HG03439 (cell line): Measurements from ENCODE around the gene LAMA5.

Experiments
- ATAC-seq: cut with Tn5 transposase; IDR thresholded peaks from one replicate; pipeline ENCODE4 v1.9.1; 2021; ENCODE audit warnings: mild to moderate bottlenecking, moderate library complexity; ENCODE audit not compliant: unreplicated experiment

The LAMA5 gene

DNA sequence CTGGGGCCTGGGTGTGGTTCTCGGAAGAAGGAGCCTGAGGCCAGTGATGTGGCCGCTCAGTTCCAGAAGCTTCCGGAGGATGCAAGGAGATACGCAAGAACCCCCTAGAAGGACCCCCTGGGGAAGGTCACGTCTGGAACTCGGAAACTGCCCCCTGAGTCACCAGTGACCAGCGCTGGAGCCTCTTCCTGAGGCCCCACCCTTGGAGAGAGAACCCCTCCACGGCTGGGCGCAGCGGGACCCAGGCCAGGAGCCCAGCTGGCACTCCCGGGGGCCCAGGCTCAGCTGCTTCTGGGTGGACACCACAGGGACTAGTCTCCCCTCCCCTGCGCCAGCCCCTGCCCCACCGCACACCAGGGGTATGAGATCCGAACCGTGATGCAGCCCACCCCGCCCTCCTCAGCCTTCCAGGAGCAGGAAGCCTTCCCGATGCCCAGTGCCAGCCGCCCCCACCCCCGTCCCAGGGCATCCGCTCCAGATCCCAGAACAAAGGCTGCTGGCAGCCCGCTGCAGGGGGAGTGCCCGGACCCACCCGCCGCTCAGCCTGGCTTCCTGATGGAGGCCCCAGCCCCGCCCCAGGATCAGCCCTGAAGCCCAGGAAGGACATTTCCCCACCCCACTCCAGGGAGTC, 7.5 kb downstream of the LAMA5 start:
- no peak for ATAC-seq

DNA sequence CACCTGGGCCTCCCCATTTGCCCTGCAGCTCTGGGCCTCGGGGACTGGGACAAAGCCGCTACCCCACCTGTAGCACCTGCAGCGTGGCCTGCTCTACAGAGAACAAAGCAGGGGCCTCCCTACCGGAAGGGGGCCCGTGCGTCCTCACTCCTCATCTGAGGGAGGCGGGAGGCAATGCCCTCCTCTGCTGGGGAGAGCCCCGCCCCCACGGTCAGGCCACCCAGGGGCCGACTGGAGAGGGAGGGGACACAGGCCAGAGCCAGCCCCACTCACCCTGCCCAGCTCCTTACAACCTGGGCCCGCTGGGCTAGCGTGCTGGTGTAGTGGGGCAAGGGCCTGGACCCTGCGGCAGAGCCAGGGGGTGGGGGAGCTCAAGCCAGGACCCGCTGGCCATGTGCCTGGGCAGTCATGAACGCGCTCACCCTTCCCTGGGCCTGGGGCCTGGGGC, 8.0 kb downstream of the LAMA5 start:
- ATAC-seq = no peak

GRCh38 chr20:62358171-62359042, 8.7 kb downstream of the LAMA5 start:
- ATAC-seq = no peak

- ATAC-seq = no peak
These were observed 9.4 kb downstream of the LAMA5 start for GRCh38 chr20:62357681-62358080.

- ATAC-seq = no peak
These were observed 9.9 kb downstream of the LAMA5 start for GRCh38 chr20:62357187-62357667.

DNA sequence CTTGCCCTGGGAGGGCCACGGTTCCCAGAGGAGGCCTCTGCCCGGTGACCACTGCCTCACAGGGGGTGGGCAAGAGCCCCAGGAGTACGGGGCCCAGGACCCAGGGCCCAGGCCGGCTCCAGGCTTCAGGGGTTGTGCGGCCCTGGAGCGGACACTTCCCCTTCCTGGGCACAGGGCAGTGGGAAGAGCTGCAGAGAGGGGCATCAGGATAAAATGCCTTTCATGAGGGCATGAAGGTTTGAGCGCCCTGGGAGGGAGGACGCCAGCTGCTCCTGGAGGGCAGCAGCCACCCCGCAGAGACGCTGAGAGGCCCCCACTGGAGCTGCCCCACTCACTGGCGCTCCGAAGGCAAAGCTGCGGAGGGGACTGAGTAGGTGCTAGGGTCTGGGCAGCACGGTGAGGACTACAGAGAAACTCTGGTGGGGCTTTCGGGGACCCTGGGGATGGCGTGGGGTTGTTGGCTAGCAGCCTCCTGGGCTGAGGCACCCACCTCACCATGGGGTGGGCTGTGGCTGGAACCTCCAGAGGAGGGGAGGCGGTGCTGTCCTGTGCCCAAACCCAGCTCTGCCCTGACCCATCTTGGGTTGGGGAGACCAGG, 10.4 kb downstream of the LAMA5 start:
- no peak for ATAC-seq

DNA sequence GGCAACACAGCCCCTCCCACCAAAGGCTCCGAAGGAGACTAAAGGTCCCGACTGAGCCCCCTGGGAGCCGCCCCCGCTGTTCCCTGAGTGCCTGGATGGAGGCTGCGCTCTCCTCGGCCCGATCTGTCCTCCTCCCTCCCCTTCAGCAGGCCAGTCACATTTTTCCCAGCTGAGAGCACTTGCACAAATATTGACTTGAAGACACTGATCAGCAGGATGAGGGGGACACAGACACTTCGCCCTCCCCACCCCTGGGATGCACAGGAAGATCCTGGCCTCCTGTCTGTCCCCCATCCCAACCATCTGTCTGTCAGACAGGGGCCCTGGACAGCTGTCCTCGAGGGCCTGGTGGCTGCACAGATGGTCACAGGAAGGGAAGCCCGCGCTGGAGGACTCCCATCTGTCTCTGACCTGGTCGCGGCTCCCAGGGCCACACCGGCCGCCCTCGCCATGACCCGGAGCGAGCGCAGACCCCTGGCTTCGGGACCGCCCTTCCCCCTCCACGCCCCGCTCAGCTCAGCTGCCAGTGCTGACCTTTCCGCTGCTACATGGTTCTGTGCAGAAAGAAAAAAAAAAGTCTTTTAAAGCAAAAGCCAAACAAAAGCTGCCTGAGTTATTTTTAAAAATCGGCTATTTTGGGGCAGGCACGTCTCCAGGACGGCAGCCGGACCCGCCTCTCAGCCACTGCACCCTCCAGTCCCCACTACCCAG, 11.1 kb downstream of the LAMA5 start:
- ATAC-seq = no peak

DNA sequence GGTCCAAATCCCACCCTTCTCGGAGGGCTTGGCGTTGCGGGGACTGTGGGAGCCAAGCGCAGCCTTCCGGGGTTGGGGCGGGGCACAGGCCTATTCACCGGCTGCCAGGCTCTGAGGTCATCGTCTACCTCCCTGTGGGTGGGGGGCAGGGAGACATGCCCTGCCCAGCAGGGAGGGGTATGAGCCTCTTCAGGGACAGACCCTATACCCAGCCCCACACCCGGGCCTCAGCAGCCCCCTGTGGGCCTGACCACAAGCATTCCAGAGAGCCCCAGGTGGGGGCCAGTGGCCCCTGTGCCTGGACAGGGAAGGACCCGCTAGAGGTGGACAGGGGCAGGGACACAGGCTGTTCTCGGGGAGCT, 11.6 kb downstream of the LAMA5 start:
- no peak for ATAC-seq

DNA sequence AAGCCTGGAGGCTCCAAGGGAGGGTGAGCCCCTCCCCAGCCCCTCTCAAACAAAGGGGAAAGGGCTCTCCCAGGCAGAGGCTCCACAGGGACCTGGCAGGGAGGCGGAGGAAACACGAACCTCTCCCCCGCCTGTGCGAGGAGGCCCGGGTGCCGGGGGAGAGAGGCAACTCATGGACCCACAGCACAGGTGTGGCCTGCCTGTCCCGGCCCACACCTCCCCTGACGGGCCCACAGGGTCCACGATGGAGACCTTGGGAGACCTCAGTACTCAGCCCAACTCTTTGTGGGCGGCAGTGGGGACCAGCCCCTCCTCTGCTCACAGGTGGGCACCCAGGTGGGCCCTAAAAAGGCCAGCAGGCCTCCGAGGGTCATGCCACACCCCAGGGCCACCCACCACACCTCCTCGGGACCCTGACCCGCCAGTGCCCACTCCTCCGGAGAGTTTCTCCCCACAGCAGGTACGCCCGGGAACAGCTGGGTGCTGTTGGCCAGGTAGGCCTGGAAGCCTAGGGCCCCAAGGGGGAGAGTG, 12.2 kb downstream of the LAMA5 start:
- no peak for ATAC-seq

GRCh38 chr20:62354031-62354808, 12.9 kb downstream of the LAMA5 start:
- no peak for ATAC-seq

DNA sequence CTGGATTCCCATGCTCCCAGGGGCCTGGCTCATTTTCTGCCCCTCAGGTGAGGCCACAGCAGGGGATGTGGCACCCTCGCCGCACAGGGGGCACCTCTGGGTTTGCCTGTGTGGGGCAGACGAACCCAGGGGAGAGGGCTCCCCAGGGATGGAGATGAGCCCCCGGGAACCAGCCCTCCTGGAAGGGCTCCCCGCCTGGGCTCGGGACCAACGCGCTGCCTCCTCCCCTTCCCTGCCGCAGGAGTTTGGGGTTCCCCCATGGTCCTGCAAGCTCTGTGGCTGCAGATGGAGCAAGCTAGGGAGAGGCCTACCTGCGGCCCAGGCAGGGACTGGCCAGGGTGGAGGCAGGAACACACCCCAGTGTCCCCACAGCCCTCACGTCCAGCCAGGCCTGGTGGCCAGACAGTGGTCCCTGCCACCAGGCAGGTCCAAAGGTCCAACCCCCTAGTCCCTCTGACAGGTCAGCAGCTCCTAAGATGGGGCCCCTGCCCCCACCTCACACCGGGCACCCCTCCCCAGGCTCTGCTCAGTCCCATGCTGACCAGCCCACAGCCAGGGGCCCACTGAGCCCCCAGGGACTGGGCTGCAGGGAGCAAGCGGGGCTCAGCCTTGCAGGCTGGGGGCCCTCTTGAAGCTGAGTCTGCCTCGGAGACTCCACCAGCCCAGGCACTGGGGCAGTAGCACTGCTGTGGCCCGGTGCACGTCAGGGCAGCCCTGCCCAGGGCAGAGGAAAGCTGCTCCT, 13.7 kb downstream of the LAMA5 start:
- no peak for ATAC-seq

DNA sequence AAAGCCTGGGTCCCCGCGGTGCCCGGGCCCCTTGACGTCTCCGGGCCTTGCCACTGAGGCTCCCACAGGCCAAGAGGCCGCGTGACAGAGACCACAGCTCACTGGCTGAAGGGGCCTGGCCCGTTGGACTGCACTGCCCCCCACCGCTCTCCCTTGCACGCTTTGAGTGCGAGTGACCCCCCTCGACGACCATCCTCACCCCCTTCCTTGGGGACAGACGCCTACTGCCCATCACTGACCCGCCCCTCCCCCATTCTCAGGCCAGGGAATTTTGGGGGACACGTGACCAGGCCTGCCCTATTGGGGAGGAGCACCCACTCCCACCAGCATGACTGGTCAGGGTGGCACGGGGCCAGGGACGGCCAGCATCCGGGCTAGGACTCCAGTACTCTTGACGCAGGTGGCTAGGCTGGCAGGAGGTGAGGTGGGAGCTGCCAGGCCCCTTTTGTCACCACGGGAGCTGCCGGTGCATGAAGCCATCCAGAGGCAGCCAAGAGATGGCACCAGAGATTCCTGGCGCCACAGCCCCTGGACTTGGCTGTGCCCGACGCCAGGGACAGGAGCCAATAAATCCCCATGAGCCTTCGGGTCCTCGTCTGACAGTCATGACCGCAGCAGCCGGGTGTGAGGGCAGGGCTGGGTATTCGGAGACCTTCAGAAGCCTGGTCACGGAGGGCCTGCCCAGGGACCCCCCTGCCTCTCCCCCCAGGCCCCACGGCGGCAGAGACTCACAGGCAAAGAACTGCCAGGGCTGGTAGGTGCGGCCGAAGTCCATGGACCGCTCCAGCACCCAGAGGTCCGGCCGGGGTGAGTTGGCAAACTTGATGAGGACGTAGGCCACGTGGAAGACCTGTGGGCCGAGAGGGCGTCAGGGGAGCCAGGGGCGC, 14.5 kb downstream of the LAMA5 start:
- ATAC-seq = no peak

DNA sequence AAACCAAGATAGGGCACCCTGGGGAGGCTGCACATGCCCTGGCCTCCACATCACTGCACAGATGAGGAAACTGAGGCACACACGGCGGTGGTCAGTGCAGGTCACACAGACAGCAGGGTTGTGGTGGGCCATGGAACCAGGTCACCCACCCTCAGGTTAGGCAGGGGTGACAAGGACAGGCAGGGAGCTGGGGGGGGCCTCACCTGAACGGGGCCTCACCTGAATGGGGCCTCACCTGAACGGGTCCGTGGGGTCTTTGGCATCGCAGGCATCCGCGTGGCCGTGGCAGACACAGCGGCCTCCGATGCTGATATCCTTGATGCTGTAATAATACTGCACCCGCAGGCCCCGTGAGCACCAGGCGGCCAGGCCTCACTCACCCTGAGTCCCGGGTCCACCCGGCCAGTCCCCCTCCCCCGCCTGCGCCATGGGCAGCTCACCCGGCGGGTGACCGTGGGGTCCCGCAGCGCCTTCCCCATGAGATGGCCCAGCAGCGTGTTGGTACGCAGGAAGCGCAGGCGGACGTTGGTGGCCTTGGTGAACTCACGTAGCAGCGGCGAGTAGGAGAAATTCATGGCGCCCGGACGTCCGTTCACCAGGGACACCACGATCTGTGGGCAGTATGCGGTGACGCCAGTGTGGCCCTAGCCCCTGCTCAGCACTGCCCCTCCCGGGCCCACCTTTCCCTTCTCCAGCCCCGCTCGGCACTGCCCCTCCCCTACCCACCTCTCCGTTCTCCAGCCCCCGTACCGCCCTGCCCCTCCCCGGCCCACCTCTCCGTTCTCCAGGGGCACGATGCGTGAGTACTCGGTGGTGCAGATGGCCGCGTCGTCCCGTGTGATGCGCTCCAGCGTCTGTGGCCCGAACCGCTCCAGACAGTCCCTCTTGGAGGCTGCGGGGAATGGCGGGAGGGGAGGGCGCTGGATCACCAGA, 15.4 kb downstream of the LAMA5 start:
- no peak for ATAC-seq

GRCh38 chr20:62350629-62351422, 16.3 kb downstream of the LAMA5 start:
- ATAC-seq = no peak

DNA sequence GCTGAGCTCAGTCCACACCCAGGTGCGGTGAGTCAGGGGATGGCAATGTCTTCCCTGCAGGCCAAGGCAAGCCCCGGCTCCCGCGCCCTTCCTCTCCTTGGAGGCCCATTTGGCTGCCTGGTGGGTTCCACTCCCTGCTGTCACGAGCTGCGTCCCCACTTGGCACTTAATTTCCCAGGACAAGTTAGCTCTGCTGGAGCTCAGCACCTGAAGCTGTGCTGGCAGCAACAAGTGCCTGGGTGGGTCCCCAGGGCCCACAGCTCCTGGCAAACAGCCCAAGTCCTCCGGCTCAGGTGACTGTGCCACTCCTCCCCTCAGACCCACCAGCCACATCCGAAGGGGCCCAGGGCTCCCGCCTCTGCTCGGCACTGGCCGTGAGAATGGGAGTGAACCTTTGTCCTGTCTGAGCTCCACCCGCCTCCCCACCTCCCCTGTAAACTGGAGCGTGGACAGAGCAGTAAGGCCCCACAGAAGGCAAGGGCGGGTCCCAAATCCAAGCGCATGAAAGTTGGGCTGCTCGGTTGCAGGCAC, 16.9 kb downstream of the LAMA5 start:
- ATAC-seq = no peak

GRCh38 chr20:62349556-62350097, 17.5 kb downstream of the LAMA5 start:
- ATAC-seq = no peak
